Mesenteric fat pad (tissue), 1 donor: ENCODE measurements around the gene ADARB1. TPM values are rescaled to one million over a fixed set of nuclear protein-coding genes. Genes with fewer than 3 reads are reported as not detected.

Experiments used
- DNase-seq: peaks from one replicate; pipeline ENCODE4 v3.0.0-alpha.2; 2020; ENCODE audit warnings: low spot score
- total RNA-seq: library from RNA; stranded (reverse); fragmentation: NEBNext Ultra II Directional; extraction: Animal tissue kit (Norgen Biotek cat#: 25700); gene quantifications from one replicate; pipeline ENCODE4 v1.2.1, GENCODE V29; 2021
- donor health status: DM: yes; HTN: yes; CAD: no.

The ADARB1 gene
- total RNA-seq, 1 donor from 2014 or later, result 39.6 TPM

GRCh38 chr21:45146801-45147200, 72.4 kb downstream of the ADARB1 start:
- no peak for DNase-seq

GRCh38 chr21:45147473-45148315, 73.3 kb downstream of the ADARB1 start:
- DNase-seq, result peak; percentile 74

GRCh38 chr21:45148316-45148990, 74.1 kb downstream of the ADARB1 start:
- DNase-seq, result peak; percentile 49

GRCh38 chr21:45149021-45149420, 74.6 kb downstream of the ADARB1 start:
- DNase-seq, result peak; percentile 71

- DNase-seq, result peak; percentile 83
Measured at GRCh38 chr21:45150638-45151131, 76.3 kb downstream of the ADARB1 start.

GRCh38 chr21:45151445-45152160, 77.2 kb downstream of the ADARB1 start:
- peak; percentile 59 for DNase-seq

GRCh38 chr21:45152265-45152746, 77.9 kb downstream of the ADARB1 start:
- DNase-seq, result peak; percentile 89

- no peak for DNase-seq
Measured at GRCh38 chr21:45153358-45154318, 79.3 kb downstream of the ADARB1 start.

GRCh38 chr21:45154511-45155508, 80.4 kb downstream of the ADARB1 start:
- peak; percentile 69 for DNase-seq

GRCh38 chr21:45155910-45156309, 81.5 kb downstream of the ADARB1 start:
- no peak for DNase-seq

GRCh38 chr21:45156459-45156858, 82.1 kb downstream of the ADARB1 start:
- DNase-seq, result no peak

- DNase-seq, result no peak
Measured at GRCh38 chr21:45157932-45158331, 83.6 kb downstream of the ADARB1 start.

- no peak for DNase-seq
Measured at GRCh38 chr21:45158491-45159423, 84.4 kb downstream of the ADARB1 start.

- no peak for DNase-seq
Measured at GRCh38 chr21:45160198-45160597, 85.8 kb downstream of the ADARB1 start.

GRCh38 chr21:45161038-45161945, 86.9 kb downstream of the ADARB1 start:
- peak; percentile 79 for DNase-seq

- DNase-seq, result no peak
Measured at GRCh38 chr21:45162115-45162514, 87.7 kb downstream of the ADARB1 start.

- DNase-seq, result no peak
Measured at GRCh38 chr21:45162809-45163208, 88.4 kb downstream of the ADARB1 start.
